HG03139 (cell line): Measurements from ENCODE around the gene DRD3.
A peak's percentile ranks its signal among the peaks of the same experiment; 100 is the strongest.

Experiments
- ATAC-seq: cut with Tn5 transposase; IDR thresholded peaks from one replicate; pipeline ENCODE4 v1.9.1; 2021; ENCODE audit not compliant: unreplicated experiment

Gene DRD3

DNA sequence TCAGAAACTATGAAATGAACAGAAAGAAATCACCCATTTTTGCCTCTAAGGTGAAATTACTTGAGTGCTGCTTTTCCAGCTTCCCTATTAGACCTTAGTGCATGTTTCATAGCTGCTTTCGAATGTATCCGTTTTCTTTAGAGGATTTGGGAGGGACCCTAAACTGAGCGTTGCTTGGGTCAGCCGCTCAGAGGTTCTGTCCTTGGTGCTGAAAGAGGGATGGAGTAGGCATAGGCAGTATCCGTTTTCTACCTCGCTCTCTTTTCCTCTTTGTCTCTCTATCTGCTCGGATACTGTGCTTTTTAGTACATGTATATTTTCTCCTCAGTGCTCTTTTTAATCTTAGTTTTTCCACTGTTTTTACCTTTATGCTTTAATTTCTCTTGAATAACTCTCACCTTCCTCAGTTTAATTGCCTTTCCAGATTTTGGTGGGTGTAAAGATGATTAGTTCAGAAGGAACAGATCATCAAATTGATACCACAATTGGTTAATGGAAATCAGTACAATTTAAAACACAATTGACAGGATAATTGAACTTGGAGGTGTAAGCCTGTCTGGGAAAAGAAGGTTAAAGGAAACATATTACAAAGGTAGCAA lies at the start of gene DRD3:
TSS of gene DRD3 (minus strand) at position 283 of the 599 bp plus-strand sequence. CDS start 7,060 bp downstream, outside the sequence.
- ATAC-seq: no peak

DNA sequence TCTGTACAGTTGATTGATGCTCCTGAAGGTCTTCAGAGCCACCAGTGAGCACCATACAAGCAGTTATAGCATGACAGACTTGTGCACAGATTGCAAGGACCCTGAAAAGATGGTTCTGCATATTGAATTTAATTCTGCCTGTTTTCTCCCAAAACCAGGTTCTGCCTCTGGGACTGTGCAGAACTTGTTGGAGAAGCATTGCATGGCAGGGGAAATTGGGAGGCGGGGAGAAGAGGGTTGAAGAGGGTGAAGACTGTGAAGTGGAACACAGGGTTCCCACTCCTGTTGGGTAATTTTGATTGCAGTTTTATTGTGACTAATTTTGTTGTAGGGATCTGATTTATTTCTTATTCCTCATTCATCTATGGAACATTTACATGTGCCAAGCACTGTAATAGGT lies 48.2 kb upstream of the DRD3 start:
- ATAC-seq: no peak

DNA sequence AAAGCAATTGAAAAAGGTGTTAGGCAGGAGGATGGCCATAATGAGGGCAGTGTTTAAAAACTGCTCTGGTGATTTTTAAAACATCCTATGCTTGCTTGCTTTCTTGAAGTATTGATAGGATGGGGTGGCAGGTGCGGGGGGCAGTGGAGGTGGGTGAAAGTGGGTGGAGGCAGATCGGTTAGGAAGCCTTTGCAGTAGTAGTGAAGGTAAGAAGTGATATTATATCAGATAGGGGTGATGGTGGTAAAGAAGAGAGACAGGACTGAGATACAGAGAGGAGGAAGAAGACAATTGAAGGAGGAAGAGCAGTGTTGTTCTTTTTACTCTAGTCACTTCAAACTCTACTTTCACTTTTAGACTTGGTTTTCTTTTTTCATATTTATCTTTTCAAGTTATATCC lies 47.5 kb upstream of the DRD3 start:
- no peak for ATAC-seq

DNA sequence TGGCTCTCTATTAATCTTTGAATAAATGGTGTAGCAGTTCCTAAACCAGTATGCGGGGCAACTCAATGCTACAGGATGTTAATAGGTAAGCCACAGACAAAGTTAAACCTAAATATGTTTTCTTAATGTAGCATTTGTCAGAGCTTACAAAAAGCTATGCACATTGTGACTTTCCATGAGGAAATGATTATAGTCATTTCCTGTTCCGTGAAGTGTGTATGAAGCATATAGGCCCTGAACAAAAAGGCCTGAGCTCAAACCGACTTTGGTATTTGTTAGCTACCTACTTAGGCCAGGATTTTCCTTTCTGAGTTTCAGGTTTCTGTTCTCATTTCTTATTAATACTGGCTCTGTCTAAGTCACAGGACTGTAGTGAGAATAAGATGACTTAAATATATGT lies 44.3 kb upstream of the DRD3 start:
- peak; percentile 84 for ATAC-seq

DNA sequence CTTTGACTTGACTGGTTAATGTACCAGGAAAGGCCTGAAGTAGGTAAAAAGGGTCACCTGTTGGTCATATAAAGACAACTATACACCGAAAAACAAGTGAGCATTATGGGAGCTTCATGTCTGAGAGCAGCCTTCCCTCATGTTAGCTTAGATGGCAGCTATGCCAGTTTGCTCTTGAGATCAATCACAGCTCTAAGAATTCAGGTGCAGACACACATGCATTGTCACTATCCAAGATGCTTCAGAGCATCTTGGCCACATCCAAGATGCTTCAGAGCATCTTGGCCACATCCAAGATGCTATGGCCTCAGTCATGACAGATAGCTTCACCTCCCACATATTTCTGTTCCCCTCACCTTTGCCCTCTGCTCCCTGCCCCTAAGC lies 43.0 kb upstream of the DRD3 start:
- ATAC-seq: no peak

DNA sequence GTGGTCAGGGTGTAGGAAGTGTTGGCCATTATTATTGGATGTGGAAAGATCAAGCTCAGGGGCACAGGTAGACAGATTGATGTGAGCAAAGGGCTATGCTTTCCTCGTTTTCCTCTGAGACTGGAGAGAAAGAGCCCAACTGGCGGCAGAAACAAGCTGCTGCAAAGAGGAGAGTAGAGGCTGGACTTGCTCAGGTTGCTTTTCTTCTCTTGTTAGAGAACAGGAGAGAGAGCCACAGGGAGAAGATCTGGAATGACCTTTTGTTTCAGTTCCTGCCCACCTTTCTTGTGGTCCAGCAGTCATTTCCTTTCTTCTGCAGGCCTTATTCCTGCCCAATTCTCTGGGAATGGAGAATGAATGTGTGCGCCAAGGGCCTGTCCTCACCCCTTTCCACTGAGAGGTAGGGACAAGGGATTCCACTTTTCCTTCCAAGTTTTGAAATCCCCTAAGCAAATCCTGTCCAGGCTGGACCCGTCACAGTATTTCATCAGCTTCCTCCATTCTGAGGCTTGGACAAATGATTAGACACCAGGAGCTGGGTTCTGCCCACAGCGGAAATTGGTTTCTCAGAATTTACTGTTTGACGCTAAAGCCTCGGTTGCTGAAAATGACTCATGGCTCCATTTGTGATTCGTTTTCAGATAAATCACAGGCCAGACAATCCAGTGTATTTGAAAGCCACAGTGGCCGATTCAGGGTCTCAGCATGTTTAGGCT lies 42.5 kb upstream of the DRD3 start:
- ATAC-seq: no peak

DNA sequence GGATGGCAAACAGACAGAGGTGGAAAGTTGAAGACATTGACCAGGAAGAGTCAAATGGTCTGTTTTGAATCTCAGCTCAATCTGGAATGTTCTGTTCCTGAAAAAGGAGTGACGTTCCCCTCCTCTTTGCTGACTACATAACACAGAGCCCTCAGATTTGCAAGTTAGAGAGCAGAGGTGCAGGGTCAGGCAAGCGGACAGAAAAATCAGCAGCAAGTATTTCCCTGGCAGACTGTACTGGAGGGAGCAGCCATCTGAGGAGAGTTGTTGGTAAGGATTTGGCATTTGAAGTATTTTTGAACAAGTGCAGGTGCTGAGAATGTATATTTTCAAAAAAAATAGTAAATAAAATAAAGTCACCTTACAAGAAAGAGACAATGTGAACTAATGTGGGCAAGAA lies 40.9 kb upstream of the DRD3 start:
- no peak for ATAC-seq

DNA sequence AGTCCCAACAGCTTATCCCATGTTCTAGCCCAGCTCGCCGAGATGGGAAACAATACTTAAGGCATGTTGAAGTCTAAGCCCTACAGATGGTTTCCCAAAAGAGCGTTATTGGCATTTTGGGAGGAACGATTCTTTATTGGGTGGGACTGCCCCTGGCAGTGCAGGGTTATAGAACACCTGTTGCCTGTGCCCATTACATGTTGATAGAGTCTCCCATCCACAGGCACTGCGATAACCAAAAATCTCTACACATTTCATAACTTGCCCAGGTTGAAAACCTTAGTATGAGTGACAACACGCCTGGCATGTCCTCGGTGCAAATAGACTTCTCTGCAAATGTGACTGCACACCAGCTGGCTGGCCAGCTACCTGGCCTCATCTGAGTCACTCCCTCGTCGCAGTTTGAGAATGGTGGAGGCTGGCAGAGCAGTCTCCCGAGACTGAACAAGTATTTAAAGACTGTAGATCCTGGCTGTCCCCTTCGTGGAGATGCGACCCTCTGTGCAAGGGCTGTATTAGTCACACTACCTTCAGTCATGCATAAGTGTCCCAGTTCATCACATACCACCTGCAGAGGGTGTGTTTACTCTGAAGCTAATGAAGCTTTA lies 39.8 kb upstream of the DRD3 start:
- ATAC-seq: no peak

DNA sequence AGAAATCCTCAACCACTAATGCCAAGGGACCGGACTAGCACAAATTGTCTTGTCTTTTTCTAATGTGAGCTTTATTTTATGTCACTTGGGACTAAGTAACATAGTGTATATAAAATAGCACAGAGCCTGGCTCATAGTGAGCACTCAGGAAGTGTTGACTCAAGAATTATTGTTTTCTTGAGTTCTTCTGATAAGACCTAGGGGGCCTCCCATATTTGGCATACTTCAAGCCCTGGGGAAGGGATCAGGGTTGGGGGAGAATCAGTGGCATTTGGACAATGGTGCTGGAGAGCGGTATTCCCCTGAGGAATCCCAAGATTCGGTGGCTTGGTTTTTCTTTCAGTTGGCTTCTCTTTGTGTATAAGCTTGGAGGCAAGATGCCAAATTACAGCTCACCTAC lies 39.2 kb upstream of the DRD3 start:
- ATAC-seq: no peak

DNA sequence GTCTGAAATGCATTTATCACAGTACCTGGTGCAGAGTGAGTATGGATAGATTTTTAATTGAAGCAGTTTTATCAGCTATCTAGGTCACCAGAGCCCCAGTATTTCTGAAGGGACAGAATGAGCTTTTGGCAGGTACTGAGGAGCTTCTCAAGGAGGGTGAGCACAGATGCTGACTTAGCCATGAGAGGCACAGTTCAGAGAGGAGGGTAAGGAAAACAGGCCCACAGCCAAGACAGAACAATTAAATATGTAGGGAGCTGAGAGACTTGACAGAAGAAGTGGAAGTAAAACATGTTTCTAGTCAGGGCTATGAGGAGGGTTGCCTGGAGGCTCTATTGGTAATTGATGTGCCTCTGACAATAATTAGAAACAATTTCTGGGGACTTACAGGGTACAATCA lies 38.4 kb upstream of the DRD3 start:
- no peak for ATAC-seq

DNA sequence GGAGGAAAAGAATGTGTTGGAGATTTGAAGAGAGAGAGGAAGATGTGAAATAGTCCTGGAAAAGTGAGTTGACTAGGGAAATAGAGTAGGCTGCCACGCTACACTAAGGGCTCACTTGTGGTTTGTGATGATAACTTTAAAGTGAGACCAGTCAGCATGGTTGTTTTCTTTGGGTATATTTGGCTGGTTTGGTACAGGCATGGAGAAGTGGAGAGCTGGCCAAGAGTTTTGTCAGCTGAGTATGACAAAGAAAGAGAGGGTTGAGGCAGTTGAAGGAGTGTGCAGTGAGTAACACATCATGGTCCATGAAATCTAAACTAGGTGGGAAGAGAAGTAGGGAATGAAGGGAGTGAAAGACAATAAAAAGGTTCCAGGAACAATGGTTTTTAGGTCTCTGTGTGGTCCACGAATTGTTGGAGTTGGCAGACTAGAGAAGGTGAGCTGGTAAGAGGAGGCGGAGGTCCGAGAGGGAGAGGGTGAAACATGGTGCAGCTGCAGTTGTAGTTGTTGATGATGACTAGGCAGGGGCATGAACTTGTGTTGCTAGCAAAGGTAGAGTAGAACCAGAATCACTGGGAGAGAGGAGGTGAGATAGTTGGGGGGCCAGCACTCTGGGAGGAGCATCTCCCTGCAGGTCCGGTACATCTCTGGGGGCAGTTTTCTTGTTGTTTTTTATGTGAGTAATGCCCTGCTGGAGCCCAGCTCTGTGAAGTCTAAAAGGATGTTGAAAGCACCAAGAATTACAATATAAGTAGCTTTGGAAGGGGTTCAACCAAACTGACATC lies 37.5 kb upstream of the DRD3 start:
- ATAC-seq: no peak

DNA sequence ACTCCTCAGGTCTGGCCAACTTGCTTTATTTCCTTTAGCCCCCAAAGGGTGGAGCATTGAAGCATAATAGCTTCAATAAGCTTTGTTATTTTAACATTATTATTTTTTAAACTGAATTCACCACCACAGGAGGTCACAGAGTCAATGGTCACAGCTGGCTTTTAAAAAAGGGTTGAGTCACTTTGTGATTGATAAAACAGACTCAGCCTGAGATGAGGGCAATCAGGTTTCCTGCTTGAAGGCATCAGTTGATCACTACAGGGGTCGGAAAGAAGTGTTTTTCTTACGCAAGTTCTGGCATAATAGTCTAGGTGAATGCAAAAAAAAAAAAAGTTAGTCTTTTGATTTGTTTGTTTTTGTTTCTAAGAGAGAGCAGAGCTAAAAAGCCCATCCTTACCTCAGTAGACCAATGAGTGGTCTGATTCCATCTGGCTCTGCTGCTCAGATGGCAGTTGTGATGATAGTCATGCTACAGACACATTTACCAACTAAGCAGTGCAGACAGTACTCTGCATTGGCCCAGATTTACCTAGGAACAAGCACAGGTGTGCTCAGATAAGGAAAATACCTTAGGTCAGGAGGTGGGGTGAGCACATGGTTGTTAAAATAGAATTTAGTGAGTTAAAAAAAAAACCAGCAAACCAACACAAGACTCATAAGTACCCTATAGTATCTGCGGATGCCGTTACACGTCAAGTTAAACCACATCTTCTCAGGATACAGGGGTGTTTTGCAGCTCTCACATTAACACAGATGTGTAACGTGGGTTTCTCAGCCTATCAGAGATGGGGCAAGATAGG lies 35.9 kb upstream of the DRD3 start:
- ATAC-seq: no peak

DNA sequence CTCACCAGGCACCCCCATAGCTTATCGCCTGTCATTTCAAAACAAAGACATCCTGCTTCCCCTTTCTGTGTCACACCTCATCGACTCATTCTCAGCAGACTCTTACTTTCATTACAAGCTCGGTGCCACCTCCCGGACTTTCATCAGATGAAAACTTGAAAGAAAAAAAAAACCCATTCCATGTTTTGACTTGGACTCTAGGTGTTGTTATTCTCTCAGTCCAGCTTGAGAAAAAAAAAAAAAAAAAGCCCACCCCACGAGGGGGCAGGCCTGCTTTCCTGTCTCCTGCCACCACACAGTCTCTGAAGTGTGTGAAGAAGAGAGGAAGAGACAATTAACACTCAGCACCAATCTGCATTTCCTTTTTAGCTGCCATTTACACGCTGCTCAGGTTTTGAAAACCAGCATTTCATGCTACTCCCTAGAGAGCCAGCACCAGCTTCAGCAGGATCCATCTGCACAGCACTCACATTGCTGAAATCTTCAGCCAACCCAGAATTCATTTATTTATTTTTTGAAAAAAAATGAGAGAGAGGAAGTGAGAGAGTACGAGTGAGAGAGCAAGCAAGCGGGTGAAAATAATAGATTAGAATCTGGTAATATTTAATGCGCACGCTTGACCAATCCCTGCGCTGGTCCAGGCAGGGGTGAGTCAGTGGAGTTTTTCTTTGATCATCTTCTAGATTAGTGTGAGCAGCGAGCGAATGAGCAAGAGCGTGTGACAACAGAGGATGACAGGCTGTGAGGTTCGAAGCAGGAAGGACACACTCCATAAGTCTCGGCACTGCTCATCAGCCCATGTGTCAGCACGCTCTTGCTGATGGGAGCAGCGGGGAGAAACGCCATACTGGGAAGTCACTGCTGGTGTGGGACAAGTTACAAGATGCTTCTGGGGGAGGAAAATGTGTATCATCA lies 35.0 kb upstream of the DRD3 start:
- ATAC-seq: peak; percentile 80

DNA sequence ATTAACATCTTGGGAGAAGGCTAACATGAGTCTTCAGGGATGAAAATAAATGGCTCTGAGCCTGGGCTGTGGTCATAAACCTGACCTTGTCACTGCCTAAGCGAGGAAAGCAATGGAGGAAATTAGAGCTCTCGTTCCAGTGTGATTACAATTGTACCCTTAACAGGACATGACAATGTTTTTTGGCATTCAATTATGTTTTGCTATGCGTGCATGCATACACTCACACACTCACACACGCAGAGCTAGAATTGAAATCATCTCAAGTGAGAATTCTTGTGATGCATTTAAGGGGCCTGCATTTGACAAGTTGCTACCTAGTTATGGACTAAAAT lies 34.4 kb upstream of the DRD3 start:
- ATAC-seq: peak; percentile 4

DNA sequence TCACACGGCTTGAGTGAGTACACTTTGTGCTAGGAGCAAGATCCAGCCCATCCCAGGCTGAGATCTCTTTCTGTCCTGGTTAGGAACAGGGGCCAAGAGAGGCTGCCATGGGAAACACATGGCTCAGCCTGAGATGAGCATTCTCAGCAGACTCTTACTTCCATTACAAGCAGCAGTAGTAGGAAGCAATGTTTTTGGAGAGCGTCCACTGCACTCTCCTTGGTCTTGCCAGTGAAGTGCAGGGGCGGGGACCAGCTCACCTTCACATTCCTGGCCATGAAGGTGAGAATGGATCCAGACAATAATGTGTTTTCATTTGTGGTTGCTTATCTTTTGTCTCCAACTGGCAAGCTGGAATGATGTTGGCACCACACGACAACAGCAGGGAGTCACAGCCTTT lies 33.8 kb upstream of the DRD3 start:
- ATAC-seq: no peak

DNA sequence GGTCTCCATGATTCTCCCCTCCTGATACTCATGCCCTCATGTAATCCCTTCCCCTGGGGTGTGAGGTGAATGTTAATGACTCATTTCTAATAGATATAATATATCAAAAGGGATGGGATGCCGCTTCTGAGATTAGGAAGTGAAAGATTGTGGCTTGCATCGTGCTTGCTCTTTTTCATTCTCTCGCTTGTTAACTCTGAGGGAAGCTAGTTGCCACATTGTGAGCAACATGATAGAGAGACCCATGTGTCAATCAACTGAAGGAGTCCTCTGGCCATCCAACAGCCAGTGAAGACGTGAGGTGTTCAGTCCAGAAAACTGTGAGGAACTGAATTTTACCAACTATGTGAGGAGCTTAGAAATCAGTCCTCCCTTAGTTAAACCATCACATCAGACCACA lies 28.9 kb upstream of the DRD3 start:
- peak; percentile 90 for ATAC-seq

DNA sequence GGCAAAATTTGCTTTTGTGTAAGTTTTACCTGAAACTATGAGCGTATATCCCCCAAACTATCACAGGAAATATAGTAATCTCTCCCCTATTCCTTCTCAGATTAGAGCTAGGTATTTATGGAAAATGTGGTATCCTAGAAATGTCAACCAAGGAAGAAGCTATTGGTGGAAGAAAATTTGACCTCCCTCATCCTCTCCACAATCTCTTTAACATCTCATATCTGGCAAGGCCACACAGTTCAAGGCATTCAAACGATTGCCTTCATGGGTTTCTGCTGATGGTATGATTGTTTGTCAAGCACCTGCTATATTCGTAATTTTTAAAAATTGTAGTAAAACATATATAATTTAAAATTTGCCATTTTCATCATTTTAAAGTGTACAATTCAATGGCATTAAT lies 27.5 kb upstream of the DRD3 start:
- no peak for ATAC-seq

DNA sequence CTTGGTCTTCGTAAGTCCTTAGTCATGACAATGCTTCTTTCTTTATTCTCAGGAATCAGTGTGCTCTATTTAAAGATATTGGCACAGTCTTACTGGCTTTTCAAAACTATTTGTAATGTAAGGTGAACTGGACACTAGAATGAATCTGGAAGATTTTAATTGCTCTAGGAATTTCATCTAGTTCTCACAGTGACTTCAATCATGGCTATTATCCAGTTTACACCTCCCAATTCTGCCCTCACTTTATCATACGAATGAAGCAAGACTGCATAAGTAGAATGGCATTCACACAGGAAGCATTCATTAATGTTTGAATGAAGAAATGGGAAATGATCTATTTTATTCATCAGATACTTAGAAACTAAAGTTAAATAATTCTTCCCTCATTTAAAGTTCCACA lies 26.7 kb upstream of the DRD3 start:
- ATAC-seq: no peak

DNA sequence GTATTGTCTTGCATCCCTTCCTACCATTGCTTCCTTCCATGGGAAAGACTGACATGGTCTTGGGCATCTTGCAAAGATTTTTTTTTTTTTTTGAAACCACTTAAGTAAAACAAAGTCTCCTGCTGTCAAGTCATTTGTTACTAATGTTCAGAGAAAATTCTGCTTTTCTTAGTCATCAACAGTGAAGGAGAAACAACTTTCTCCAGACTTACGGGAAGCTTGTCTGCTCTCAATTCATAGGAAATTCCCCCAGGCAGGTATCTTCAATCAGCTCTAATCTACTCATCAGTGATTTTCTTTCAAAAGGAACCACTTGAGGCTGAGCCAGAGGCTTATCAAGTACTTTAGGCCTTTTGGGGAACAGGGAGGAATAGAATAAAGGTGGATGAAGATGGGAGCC lies 15.9 kb upstream of the DRD3 start:
- ATAC-seq: no peak

DNA sequence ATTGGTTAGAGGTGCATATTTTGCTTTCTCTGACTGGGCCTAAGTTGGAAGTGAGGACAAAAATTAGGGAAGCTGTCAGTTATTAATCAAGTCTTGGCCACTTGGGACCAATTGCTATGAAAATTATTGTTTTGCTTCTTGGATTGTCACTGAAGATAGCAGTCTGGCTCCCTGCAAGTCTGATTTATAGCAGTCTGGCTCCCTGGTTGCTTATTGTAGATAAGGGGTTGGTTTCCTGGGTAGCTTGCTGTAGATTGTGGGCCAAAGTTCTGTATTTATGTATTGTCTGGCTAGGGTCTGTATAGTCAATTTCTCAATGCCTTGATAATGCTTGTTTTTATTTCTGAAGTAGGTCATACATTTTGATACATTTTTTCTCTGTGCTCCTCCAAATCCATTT lies 13.3 kb upstream of the DRD3 start:
- no peak for ATAC-seq
